HG02623 (cell line): ENCODE results near the gene FXR2.

Experiments
- ATAC-seq: cut with Tn5 transposase; IDR thresholded peaks from one replicate; pipeline ENCODE4 v1.9.1; 2021; ENCODE audit warnings: moderate library complexity; ENCODE audit not compliant: unreplicated experiment

Gene FXR2

DNA sequence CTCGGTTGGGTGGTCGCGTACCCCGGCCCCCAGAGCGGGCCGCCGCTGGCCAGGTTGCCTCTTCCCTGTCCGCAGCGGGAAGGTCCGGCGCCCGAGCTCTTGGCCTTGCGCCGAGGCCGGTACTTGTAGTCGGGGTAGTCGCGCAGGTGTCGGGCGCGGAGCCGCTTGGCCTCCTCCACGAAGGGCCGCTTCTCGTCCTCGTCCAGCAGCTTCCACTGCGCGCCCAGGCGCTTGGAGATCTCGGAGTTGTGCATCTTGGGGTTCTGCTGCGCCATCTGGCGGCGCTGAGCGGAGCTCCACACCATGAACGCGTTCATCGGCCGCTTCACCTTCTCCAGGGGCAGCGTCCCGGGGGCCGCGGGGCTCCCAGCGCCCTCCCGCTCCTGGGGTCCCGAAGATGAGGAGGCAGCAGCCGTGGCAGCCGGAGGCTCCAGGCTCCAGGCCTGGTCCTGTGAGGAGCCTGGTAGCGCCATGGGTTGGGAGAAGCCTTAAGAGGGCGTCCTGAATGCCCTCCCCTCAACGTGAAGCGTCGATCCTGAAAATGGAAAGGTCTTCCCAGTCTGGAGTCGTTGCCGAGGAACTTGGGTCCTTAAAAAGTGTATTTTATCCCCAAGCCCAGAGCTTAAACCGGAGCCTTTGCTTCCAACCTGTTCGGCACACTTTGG, 25.4 kb downstream of the FXR2 start:
- ATAC-seq, result no peak

DNA sequence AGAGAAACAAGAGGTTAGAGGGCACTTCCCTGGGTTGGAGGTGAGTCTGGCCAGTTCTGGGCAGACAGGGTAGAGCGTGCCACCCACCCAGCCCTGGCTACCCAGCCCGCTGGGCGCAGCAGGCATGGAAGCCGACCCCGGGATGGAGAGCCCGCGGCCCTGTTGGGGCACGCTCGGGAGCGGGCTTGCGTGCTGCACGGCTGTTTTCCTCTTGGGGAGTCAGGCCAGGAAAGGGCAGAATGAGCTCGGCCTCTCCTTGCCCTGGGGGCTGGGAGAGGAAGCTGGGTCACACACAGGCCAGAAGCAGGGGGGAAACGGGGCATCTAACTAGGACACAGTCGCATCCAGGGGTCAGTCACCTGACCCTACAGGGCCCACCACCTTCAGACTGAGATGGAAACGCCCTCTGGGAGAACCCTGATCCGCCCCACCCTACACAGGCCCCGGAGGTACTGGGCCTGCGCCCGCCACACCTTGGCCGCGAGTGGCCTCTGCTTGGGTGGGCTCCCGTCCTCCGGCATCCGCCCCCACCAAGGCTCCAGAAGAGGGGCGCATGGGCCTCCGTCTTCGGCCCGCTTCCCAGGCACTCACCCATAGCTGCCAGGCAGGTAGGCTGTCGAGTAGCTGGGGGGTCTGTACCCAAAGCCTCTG, 26.0 kb downstream of the FXR2 start:
- no peak for ATAC-seq

DNA sequence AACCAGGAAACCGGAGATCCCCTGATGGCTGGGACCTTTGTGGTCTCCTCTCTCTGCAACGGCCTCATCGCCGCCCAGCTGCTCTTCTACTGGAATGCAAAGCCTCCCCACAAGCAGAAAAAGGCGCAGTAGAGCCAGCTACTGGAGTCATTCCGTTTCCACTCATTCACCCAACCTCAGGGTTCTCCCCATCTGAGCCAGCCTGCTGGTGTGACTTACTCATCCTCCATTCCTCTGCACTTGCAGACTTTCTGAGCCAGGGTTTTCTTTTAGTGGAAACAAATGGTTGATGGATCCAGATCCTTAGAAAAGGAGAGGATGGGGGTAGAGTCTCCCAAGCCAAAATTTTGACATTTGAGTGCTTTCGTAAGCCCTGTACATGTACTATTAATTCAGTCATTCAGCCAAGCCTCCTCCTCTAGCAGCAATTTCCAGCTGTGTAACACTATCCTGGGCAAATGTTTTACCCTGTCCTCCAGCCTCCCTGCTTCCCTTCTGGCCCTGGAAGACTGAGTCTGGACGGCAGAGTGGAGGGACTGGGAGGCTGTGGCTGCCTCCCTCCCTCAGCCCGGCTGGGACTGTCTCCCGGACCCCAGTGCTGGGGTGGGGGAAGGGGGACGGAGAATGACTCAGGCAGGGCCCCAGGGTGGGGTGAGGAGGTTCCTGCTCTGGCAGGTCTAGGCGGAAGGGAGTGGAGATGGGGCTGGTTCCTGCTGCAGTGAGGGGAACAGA, 27.1 kb downstream of the FXR2 start:
- ATAC-seq, result no peak

DNA sequence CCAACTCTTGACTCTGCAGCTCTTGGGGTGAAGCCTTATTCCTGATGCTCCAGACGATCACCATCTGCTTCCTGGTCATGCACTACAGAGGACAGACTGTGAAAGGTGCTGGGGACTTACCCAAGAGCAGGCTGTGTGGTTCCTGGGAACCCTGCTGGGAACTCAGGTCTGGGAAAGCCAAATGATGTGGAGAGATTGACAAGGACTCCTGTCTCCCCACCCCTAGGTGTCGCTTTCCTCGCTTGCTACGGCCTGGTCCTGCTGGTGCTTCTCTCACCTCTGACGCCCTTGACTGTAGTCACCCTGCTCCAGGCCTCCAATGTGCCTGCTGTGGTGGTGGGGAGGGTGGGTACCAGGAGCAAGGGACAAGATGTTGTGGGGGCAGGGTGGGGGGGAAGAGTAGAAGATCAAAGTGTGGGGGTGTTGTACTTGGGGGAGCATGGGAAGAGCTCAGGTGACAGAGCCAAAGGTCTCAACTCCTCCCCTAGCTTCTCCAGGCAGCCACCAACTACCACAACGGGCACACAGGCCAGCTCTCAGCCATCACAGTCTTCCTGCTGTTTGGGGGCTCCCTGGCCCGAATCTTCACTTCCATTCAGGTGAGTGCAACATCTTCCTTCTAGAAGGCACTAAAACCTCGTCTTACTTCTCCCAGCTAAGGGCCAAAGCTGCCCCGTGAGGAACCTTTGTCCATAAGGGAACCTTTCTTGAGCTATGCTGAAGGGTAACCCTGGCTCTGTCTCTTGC, 27.9 kb downstream of the FXR2 start:
- no peak for ATAC-seq

DNA sequence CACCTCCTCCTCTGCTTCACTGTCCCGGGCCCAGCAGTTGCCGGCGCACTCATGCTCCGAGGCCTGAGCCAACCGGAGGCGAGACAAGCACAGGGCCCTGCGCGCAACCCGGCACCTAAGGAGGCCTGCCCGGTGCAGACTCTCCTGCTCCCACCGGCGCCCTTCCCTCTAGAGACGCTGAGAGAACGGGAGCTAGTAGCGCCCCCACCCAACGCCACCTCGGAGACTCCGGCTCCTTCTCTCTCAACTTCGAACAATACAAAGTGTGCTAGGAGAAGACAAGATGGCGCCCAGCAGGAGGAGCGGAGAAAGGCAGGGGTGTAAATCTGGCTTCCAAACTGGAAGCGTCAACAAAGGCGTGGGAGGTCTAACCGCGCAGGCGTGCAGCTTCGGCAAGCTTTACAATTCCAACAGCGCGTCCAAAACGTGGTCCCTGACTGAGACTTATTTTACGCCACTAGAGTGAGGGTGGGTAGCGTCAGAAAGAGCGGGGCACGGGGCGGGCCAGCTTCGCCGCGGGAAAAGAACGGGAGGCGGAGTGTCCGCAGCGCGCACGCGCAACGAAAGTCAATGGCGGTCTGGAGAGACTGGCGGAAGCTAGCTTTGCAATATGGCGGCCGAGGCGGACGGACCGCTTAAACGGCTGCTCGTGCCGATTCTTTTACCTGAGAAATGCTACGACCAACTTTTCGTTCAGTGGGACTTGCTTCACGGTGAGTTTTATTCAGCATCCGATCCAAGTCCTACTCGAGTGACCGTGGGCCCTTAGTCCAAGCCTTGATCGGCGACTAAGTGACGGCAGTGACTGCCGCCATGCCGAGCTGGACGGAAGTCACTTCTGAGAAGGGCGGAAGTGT, 31.2 kb downstream of the FXR2 start, which contains the start of gene MPDU1:
MPDU1 (plus strand) TSS at position 600 of the 857 bp plus-strand sequence; CDS start at position 611, 11 bp downstream.
- peak; percentile 69 for ATAC-seq

DNA sequence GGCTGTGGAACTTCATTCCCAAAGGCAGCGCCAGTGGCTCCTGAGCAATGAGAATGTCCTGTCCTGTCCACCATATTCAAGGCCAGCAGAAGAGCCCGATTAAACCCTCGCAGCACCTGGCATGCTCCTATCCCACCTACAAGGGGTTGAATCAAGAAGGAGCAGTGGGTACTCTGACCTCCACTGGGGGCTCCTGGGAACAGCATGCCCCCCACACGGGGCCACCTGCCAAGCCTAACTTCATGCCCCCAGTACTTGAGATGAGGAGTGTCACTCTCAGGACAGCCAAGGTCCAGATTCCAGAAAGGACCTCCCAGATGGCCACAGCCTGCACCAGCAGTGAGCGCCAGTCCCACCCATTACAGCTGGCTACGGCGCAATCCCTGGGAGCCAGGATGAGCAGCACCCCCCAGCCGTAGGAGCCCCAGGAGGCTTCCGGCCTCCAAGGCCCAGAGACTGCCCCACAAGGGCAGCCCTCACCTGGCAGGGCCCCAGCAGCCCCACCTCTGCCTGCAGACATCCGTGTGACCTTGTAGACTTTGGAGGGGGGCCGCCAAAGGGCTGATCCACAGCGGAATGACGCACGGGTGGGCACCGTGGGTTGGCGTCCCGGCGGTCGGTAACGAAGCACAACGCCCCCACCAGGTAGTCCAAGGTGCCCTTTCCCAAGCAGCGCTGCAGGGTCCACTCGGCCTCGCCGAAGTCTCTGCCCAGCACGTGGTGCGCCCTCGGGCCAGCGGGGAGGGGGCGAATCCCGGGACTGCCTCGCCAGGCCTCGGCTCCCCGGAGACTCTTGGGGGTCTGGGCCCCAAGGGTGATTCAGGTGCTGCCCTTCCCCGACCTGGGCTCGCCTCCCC, 32.1 kb downstream of the FXR2 start:
- ATAC-seq, result no peak

DNA sequence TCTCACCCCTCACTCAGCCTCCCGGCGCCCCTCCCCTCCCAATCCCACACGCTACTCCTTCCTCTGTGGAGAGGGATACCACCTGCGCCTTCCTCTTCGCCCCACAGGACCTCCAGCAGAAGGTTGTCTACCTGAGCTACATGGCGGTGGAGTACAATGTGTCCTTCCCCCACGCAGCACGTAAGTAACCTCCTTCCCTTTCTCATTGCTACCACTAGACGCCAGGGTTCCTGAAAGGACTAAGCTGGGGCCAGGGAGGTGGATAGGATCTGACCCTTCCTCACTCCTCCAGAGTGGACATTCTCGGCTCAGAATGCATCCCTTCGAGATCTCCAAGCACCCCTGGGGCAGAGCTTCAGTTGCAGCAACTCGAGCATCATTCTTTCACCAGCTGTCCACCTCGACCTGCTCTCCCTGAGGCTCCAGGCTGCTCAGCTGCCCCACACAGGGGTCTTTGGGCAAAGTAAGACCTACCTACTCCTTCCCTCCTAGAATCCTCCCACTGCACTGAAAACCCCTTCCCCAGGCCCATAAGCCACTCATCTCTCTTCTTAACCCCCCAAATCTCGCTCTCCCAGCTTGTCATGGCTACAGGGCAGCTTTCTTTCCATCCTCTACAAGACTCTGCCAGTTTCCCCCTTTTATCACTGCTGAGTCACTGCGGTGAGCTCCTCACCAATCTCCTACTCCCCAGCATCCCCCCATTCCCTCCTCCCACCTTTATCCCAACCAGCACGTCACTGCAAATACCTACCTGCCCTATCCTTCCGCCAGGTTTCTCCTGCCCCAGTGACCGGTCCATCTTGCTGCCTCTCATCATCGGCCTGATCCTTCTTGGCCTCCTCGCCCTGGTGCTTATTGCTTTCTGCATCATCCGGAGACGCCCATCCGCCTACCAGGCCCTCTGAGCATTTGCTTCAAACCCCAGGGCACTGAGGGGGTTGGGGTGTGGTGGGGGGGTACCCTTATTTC, 33.8 kb downstream of the FXR2 start:
- no peak for ATAC-seq

DNA sequence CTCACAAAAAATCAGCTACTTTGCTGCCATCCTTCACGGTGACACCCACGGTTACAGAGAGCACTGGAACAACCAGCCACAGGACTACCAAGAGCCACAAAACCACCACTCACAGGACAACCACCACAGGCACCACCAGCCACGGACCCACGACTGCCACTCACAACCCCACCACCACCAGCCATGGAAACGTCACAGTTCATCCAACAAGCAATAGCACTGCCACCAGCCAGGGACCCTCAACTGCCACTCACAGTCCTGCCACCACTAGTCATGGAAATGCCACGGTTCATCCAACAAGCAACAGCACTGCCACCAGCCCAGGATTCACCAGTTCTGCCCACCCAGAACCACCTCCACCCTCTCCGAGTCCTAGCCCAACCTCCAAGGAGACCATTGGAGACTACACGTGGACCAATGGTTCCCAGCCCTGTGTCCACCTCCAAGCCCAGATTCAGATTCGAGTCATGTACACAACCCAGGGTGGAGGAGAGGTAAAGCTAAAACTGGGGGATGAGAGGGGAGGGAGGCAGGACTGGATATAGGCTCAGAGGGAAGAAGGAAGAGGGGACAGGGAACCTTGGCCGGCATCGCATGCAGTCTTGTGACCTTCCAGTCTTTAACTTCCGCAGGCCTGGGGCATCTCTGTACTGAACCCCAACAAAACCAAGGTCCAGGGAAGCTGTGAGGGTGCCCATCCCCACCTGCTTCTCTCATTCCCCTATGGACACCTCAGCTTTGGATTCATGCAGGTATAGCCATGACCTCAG, 34.7 kb downstream of the FXR2 start:
- ATAC-seq, result no peak

DNA sequence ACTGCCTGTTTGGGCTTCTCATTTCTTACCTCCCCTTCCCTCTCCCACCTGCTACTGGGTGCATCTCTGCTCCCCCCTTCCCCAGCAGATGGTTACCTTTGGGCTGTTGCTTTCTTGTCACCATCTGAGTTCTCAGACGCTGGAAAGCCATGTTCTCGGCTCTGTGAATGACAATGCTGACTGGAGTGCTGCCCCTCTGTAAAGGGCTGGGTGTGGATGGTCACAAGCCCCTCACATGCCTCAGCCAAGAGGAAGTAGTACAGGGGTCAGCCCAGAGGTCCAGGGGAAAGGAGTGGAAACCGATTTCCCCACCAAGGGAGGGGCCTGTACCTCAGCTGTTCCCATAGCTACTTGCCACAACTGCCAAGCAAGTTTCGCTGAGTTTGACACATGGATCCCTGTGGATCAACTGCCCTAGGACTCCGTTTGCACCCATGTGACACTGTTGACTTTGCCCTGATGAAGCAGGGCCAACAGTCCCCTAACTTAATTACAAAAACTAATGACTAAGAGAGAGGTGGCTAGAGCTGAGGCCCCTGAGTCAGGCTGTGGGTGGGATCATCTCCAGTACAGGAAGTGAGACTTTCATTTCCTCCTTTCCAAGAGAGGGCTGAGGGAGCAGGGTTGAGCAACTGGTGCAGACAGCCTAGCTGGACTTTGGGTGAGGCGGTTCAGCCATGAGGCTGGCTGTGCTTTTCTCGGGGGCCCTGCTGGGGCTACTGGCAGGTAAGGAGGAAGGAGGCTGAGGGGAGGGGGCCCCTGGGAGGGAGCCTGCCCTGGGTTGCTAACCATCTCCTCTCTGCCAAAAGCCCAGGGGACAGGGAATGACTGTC, 35.5 kb downstream of the FXR2 start, which contains the start of gene CD68:
CD68 (plus strand) TSS at position 638 of the 833 bp plus-strand sequence; CDS start at position 678, 40 bp downstream.
- ATAC-seq, result no peak

DNA sequence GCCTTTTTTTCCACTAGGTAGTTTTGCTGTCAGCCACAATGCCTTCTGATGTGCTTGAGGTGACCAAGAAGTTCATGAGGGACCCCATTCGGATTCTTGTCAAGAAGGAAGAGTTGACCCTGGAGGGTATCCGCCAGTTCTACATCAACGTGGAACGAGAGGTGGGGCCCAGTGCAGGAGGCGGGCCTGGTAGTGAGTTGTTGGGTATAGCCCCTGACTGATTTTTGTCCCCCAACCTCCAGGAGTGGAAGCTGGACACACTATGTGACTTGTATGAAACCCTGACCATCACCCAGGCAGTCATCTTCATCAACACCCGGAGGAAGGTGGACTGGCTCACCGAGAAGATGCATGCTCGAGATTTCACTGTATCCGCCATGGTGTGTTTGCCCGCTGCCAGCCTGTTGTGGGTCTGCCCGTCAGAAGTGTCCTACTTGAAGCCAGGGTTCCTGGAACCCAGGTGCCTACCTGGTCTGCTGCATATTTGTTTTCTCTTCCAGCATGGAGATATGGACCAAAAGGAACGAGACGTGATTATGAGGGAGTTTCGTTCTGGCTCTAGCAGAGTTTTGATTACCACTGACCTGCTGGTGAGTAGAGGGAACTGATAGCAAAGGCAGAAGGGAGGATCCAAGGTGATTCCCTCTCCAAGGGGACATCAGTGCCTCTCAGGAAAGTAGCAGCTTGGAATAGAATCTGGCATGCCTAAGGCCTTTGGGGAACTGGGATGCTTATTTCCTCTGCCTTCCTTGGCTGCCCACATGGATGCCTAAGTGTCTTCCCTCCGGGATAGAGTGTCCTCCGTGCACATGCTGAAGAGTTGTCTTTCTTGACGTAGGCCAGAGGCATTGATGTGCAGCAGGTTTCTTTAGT, 37.1 kb downstream of the FXR2 start:
- no peak for ATAC-seq

DNA sequence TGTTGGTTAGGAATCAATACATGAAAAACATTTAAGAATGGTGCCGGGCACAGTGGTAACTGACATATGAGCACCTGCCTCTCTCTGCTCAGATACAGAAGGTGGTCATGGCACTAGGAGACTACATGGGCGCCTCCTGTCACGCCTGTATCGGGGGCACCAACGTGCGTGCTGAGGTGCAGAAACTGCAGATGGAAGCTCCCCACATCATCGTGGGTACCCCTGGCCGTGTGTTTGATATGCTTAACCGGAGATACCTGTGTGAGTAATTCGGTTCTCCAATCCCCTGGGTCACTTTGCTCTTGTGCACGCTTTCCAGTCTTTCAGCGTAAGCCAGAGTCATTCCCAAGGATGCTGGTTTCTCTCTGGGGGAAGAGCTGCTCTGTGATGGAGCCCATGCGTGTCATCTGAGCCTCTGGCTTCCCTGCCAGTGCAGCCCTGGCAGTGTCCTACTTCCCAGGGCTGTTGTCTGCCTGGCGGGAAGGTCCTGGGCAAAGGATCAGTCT, 38.2 kb downstream of the FXR2 start:
- no peak for ATAC-seq

DNA sequence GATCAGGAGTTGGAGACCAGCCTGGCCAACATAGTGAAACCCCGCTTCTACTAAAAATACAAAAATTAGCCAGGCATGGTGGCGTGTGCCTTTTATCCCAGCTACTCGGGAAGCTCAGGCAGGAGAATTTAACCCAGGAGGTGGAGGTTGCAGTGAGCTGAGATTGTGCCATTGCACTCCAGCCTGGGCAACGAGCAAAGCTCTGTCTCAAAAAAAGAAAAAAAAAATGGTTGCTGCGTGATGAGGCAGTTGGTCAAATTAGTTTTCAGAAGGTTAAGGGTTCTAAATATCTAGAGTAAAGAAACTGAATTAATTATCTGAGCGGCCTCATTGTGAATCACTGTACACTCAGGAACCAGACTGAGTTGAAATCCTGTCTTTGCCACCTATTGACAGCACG, 38.7 kb downstream of the FXR2 start:
- no peak for ATAC-seq

DNA sequence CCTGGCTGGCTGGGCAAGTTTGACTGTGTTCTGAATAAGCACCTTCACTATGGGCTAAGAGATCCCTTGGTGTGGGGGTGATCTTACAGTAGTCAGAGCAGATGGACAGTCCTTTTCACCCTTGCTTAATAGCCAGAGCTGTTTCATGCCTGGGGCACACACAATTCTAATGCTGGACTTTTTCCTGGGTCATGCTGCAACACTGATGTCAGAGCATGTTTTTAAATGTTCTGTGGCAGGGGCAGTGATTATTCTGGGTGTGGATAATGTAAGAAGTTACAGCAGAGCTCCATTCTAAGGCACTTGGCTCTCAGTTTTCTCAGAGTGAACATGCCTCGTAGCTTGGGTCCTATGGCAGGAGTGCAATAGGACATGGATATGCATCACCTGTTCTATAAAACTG, 39.2 kb downstream of the FXR2 start:
- no peak for ATAC-seq

DNA sequence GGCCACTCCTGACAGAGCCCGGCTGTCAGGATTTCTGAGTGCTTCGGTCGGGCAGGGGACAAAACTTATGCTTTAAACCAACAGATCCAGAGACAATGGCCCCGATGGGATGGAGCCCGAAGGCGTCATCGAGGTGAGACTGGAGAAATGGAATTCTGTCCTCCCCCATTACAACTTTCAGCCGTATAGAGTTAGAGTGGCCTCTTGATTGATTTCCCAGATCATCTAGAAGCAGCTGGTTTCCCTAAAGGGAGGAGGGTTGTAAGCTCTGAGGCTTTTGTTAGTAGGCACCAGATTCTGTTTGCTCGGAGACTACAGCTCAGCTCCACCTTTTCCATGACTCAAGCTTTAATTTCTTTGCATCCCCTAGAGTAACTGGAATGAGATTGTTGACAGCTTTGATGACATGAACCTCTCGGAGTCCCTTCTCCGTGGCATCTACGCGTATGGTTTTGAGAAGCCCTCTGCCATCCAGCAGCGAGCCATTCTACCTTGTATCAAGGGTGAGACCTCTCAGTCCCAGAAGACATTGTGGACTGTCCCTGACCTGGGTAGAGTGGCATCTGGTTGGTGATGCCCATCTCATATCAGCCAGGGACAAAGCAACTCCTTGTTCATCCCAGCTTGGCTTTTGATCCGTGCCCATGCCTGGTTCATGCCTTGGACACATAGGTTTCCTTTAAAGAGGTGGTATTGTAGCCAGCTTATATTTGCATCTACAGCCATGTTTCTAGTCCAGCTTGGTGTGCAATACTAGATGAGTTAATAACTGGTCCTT, 40.3 kb downstream of the FXR2 start:
- ATAC-seq, result no peak
